Cardiac muscle cell (in vitro differentiated cells and primary cell): ENCODE data around the gene SNURF. TPM values are rescaled to one million over a fixed set of nuclear protein-coding genes. Genes with fewer than 3 reads are reported as not detected.

Experiments used
- DNase-seq, 2 donors: peaks; one replicate each; pipeline versions ENCODE4 v3.0.0 to v3.0.0-alpha.2; 2010 to 2017; ENCODE audit warnings: low read depth in 1 of 2, low spot score in 1 of 2
- H3K27ac ChIP-seq: fragments of 200-600 bp; sonication (generic); 2 replicates; pipeline ENCODE4 v1.5.1; 2016
- H3K27me3 ChIP-seq: fragments of 200-600 bp; sonication (generic); 2 replicates; pipeline ENCODE4 v1.6.0; 2016; ENCODE audit warnings: control low read depth
- H3K36me3 ChIP-seq: fragments of 200-600 bp; sonication (generic); 2 replicates; pipeline ENCODE4 v1.5.1; 2016; ENCODE audit warnings: control low read depth
- H3K4me1 ChIP-seq: fragments of 200-600 bp; sonication (generic); 2 replicates; pipeline ENCODE4 v1.8.1; 2017; ENCODE audit warnings: low read depth, mild to moderate bottlenecking, mixed run types
- H3K4me3 ChIP-seq: fragments of 200-600 bp; sonication (generic); 2 replicates; pipeline ENCODE4 v1.5.1; 2016; ENCODE audit warnings: mild to moderate bottlenecking
- H3K9me3 ChIP-seq: fragments of 200-600 bp; sonication (generic); 2 replicates; pipeline ENCODE4 v1.5.1; 2017; ENCODE audit warnings: low read depth, mild to moderate bottlenecking, control low read depth
- polyA plus RNA-seq: library from polyadenylated mRNA; unstranded; fragments of >200 nt; fragmentation: Nextera tagmentation; extraction: Ambion mirVana; gene quantifications from 2 replicates; pipeline ENCODE4 v1.2.1, GENCODE V29; 2016
- total RNA-seq: library from RNA; depleted of rRNA; stranded (reverse); fragments of >200 nt; gene quantifications from 2 replicates; pipeline ENCODE4 v1.2.3, GENCODE V29; 2016
- TF ChIP-seq, protein P1 (sequence below): IDR thresholded peaks from 2 replicates; pipeline ENCODE4 v1.5.1; 2012; ENCODE audit warnings: low read depth, mild to moderate bottlenecking, low read length

Gene SNURF
- total and polyA plus RNA-seq, 2 experiments from 2014 or later, result 11.2 to 13.5 TPM

DNA sequence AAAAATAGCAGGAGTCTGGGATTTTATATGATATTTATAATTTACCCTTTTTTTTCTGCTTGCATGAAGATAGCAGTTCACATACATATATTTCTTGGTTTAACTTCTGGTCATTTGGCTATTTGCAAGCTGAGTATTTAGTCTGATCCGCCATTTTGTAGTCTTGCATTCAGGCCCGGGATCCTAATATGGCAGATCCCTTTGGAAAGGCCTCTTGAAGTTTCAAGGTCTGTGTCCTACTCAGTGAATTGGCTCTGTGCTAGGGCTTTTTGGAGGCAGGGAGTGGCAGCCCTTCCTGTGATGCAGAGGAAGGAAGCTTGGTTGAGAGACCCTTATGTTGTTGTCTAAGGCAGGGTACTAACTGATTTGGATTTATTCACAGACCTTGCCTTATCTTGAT is 2.9 kb downstream of the SNURF start:
- H3K4me1 ChIP-seq, result peaks cover 10% of the 10 kb centered on the region
- TF ChIP-seq, protein P1, sequence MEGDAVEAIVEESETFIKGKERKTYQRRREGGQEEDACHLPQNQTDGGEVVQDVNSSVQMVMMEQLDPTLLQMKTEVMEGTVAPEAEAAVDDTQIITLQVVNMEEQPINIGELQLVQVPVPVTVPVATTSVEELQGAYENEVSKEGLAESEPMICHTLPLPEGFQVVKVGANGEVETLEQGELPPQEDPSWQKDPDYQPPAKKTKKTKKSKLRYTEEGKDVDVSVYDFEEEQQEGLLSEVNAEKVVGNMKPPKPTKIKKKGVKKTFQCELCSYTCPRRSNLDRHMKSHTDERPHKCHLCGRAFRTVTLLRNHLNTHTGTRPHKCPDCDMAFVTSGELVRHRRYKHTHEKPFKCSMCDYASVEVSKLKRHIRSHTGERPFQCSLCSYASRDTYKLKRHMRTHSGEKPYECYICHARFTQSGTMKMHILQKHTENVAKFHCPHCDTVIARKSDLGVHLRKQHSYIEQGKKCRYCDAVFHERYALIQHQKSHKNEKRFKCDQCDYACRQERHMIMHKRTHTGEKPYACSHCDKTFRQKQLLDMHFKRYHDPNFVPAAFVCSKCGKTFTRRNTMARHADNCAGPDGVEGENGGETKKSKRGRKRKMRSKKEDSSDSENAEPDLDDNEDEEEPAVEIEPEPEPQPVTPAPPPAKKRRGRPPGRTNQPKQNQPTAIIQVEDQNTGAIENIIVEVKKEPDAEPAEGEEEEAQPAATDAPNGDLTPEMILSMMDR, result no peak
- H3K36me3 ChIP-seq, result peaks cover 5% of the 10 kb centered on the region
- H3K27ac ChIP-seq, result peak overlapping the region; percentile 93
- DNase-seq, result peak in 1 of 2 donors; percentile 7
- peak overlapping the region; percentile 60 for H3K4me3 ChIP-seq
- H3K27me3 ChIP-seq, result no peaks in the 10 kb centered on the region
- H3K9me3 ChIP-seq, result no peaks in the 10 kb centered on the region

DNA sequence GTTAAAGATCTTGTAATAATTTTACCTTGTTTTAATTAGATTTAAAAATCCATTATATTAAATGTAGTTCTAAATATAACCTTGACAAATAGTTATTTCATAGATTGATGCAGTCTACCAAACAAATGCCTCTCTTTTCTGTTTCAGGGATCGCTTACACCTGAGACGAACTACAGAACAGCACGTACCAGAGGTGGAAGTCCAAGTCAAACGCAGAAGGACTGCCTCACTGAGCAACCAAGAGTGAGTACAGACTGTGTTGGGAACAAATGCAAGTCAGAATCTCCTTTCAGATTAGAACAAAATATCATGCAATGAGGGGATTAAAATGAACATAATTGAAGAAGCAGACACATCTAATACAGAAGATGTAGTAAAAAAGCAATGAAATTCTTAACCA is 7.2 kb downstream of the SNURF start:
- H3K4me3 ChIP-seq, result no peak overlapping the region
- no peak for DNase-seq
- H3K27me3 ChIP-seq, result no peaks in the 10 kb centered on the region
- TF ChIP-seq, protein P1, result no peak
- H3K36me3 ChIP-seq, result peaks cover 17% of the 10 kb centered on the region
- no peak overlapping the region for H3K27ac ChIP-seq
- no peaks in the 10 kb centered on the region for H3K9me3 ChIP-seq
- peaks cover 10% of the 10 kb centered on the region for H3K4me1 ChIP-seq

DNA sequence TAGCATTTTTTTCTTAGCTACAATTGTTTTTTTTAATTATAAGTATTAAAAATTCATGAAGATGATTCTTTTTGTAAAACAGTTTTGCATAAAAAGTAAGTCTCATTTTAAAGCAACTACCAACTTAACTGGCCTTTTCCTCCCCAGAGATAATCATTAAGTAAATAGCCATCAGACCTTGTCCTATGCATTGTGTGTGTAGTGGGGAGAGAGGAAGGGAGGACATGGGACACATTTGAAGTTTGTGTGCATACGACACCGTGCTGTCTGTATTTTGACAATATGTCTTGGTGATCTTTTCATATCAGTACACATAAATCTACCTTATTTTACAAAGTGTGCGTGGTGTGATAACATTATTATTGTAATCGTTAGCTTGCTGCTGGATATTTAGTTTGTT is 8.1 kb downstream of the SNURF start:
- DNase-seq, result no peak
- H3K36me3 ChIP-seq, result peaks cover 20% of the 10 kb centered on the region
- H3K4me3 ChIP-seq, result no peak overlapping the region
- peaks cover 3% of the 10 kb centered on the region for H3K4me1 ChIP-seq
- no peaks in the 10 kb centered on the region for H3K9me3 ChIP-seq
- H3K27me3 ChIP-seq, result no peaks in the 10 kb centered on the region
- no peak overlapping the region for H3K27ac ChIP-seq
- TF ChIP-seq, protein P1, result no peak

DNA sequence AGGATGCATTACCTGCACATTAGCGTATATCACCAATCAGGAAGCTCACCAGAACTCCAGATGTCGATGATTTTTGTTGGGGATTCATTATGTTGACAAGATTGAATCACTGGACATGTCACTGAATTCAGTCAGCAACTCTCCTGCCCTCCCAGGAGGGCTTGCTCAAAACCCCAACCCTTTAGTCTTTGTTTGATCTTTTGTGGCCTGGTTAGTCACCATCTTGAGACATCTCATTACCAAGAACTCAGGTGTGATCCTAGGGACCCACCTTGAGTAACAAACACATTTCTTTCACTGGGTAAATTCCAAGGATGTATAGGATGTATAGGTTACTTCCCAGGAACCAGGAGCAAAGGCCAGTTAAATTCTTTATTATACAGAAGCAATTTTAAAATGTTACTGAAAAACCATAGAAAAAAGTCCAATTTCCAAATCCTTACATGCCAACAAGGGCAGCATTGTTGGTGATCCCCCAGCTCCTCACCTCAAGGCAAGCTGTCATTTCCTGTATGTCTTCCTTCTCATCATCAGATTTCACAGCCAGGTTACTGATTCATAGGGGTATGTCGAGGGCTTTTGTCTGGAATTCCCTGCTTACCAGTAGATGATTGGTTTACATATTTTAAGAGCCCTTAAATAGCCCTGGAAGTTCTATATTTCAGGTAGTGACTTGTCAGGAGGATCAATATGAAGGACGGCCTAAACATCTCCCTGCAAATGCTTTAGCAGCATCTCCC is 11.7 kb downstream of the SNURF start:
- Histone ChIP-seq H3K27ac (no peak overlapping the region), H3K9me3 (no peaks in the 10 kb centered on the region), H3K4me3 (no peak overlapping the region), H3K36me3 (peaks cover 39% of the 10 kb centered on the region), H3K27me3 (no peaks in the 10 kb centered on the region), H3K4me1 (no peaks in the 10 kb centered on the region)
- DNase-seq, result no peak
- TF ChIP-seq, protein P1, result no peak

DNA sequence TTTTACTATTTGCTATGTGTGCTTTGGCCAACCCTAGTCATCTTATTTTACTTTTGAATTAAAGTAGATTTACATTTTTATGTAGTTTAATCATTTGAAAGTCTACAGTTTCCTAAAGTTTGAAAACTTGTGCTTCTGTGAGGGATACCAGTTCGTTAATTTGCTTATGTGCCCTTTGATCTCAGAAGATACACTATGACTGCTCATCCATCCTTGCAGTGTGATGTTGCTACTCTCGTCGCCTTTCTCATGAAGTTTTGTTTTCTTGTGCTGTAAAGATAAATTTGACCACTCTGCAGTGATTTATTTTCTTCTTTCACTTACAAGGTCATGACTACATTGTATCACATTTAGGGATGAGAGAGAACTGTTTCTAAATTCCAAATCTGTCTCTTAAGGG is 16.3 kb downstream of the SNURF start:
- Histone ChIP-seq H3K27me3 (no peaks in the 10 kb centered on the region), H3K4me3 (no peak overlapping the region), H3K4me1 (no peaks in the 10 kb centered on the region), H3K27ac (no peak overlapping the region), H3K36me3 (peaks cover 31% of the 10 kb centered on the region), H3K9me3 (no peaks in the 10 kb centered on the region)
- TF ChIP-seq, protein P1, result no peak
- DNase-seq, result no peak
